GM06990 (cell line): ENCODE measurements around the gene GPC6.

ENCODE experiments used
- DNase-seq: peaks from one replicate; pipeline ENCODE4 v3.0.0-alpha.2; 2011; ENCODE audit not compliant: insufficient read length; ENCODE audit errors: extremely low read depth
- H3K27me3 ChIP-seq: replicated peaks from 2 replicates; pipeline ENCODE4 v1.6.0; 2011; ENCODE audit warnings: low read length; ENCODE audit not compliant: control insufficient read depth, insufficient read depth
- H3K36me3 ChIP-seq: 2 replicates; pipeline ENCODE4 v1.5.1; 2011; ENCODE audit warnings: low read length; ENCODE audit not compliant: control insufficient read depth, insufficient read depth
- H3K4me3 ChIP-seq: replicated peaks from 2 replicates; pipeline ENCODE4 v1.5.1; 2011; ENCODE audit warnings: low read depth, mild to moderate bottlenecking, control low read depth, low read length
- TF ChIP-seq, protein P1 (sequence below): IDR thresholded peaks from 2 replicates; pipeline ENCODE4 v1.5.1; 2011; ENCODE audit warnings: low read length, control low read depth, mild to moderate bottlenecking, inconsistent platforms; ENCODE audit not compliant: insufficient read depth, poor library complexity, severe bottlenecking

The GPC6 gene

DNA sequence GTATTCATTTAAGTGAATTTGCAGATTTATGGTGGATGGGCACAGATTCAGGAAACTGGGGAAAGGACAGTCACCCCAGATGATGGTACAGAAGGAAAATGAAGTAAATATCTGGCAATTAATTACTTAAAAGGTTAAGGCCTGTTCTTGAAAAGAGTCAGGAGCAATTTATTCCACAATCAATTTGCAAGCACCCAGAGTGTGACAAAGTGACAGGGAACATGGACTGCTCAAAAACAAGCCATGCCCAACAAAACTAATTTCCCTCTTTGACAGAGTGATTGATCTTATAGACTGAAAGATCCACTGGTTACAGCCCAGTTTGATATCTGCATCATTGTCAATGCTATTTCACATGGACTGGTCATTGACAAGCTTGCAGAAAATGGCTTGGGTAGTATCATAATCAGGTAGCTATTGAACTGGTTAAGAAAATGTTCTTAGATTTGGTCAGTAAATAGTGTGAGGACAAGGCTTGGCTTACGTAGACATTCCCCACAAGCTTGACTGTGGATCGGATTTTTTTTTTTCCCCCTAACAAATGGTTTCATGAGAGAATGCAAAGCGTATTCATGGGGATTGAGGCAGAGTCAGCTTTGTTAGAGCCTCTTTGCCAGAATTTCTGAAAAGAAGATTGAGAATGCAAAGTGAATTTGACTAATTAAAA is 584.6 kb downstream of the GPC6 start:
- TF ChIP-seq, protein P1, sequence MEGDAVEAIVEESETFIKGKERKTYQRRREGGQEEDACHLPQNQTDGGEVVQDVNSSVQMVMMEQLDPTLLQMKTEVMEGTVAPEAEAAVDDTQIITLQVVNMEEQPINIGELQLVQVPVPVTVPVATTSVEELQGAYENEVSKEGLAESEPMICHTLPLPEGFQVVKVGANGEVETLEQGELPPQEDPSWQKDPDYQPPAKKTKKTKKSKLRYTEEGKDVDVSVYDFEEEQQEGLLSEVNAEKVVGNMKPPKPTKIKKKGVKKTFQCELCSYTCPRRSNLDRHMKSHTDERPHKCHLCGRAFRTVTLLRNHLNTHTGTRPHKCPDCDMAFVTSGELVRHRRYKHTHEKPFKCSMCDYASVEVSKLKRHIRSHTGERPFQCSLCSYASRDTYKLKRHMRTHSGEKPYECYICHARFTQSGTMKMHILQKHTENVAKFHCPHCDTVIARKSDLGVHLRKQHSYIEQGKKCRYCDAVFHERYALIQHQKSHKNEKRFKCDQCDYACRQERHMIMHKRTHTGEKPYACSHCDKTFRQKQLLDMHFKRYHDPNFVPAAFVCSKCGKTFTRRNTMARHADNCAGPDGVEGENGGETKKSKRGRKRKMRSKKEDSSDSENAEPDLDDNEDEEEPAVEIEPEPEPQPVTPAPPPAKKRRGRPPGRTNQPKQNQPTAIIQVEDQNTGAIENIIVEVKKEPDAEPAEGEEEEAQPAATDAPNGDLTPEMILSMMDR, result no peak
- no peaks in the 10 kb centered on the region for H3K27me3 ChIP-seq
- no peaks in the 10 kb centered on the region for H3K36me3 ChIP-seq
- no peak overlapping the region for H3K4me3 ChIP-seq
- DNase-seq, result no peak

DNA sequence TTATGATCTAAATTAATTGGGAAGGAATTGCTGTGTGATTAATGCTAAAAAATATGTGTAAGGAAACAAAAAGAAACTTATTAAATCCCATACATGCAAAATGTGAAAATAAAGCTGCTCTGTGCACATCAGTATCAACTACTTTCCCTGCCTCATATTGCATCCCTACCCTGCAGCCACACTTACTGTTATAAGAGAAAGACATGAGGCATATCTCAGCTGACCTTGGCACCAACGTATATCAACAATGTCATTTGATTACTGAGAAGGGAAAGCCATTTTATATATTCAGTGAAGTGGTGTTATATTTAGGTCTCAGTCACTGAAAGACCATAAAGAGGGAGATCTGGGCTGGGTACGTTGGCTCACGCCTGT is 585.1 kb downstream of the GPC6 start:
- no peak for DNase-seq
- Histone ChIP-seq H3K27me3 (no peaks in the 10 kb centered on the region), H3K36me3 (no peaks in the 10 kb centered on the region), H3K4me3 (no peak overlapping the region)
- TF ChIP-seq, protein P1, result no peak

DNA sequence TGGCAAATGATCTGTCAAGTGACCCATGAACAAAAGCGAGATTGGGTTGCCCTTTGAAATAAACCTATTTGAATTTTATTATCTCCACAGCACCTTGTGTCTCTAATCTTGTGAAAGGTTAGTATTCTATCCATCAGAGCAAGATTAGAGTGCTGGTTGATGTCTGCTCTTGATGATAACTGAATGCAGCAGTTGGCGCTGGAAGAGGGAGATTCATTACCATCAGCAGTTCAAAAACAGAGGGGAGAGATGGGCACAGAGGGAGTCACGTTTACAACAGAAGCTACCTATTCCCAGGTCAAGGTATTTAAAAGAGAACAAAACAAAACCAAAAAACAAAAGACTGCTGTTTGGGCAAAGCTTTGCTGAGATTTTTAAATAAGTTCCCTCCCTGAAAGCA is 588.1 kb downstream of the GPC6 start:
- no peak overlapping the region for H3K4me3 ChIP-seq
- no peaks in the 10 kb centered on the region for H3K36me3 ChIP-seq
- H3K27me3 ChIP-seq, result no peaks in the 10 kb centered on the region
- TF ChIP-seq, protein P1, result no peak
- no peak for DNase-seq

DNA sequence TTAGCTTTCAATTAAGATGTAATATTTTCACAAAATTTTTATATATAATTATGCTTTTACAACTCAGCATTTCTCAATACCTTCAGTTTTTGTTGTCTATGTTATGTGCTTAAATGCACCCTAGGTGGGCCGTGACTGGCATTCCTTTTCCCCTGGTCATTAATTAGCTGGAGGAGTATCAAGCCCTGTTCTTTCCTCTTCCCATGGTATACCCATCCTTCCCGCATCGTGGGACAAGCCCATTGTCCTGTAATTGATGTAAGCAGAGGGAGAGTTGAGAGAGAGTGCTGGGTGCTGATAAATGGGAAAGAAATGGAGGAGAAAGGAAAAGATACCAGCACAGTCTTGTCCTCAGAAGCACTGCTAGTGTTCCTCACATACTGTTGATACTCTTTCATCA is 591.7 kb downstream of the GPC6 start:
- TF ChIP-seq, protein P1, result no peak
- H3K4me3 ChIP-seq, result no peak overlapping the region
- H3K27me3 ChIP-seq, result no peaks in the 10 kb centered on the region
- H3K36me3 ChIP-seq, result no peaks in the 10 kb centered on the region
- no peak for DNase-seq

DNA sequence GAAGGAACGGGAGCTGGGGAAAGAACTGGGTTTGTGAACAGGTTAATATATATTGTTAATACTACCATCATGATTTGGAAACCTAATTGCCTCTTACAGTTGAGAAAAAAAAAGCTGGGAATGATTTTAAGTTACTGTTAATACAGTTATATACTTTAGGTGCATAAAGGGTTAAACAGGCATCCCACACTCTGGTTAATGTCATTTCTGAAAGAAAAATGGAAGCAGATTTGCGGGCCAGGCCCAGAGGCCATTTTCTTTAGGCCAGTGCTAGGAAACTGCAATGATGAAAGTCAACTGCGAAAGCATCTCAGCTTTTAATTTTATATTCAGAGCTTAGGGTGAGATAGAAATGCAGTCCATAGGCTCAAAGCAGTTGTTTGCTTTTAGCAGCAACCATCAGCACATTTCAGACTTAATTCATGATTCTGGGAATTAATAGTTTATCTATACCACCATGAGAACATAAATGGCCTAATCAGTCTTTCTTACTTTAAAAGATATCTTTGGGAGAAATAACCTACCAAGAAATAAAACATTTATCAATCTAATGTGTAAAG is 592.8 kb downstream of the GPC6 start:
- DNase-seq, result no peak
- H3K27me3 ChIP-seq, result no peaks in the 10 kb centered on the region
- H3K36me3 ChIP-seq, result no peaks in the 10 kb centered on the region
- H3K4me3 ChIP-seq, result no peak overlapping the region
- TF ChIP-seq, protein P1, result no peak
